PC-9 (cell line): ENCODE results near the gene ANO2. TPM values are rescaled to one million over a fixed set of nuclear protein-coding genes. Genes with fewer than 3 reads are reported as not detected.

Experiments
- BruUV-seq: library from RNA; stranded (reverse); fragments of 400-500 nt; replicated peaks from 2 replicates; lab custom pipeline; 2021; lab: Mats Ljungman, UMichigan
- CTCF ChIA-PET: fragments of 300-600 bp; sonication (Branson Sonifier 250); formaldehyde crosslinking; loops from one replicate; lab custom pipeline; 2022; ENCODE audit warnings: antibody characterized with exemption; lab: Charles Lee
- POLR2A ChIA-PET: fragments of 300-600 bp; sonication (Branson Sonifier 250); formaldehyde crosslinking; loops from one replicate; lab custom pipeline; 2022; ENCODE audit warnings: antibody characterized with exemption; ENCODE audit not compliant: unreplicated experiment; lab: Charles Lee
- DNase-seq, 2 experiments: peaks; one replicate each; pipeline versions ENCODE4 v3.0.0 to v3.0.0-alpha.2; 2015 to 2022; ENCODE audit warnings: mixed read lengths in 1 of 2
- H2AFZ ChIP-seq: fragments of 200-600 bp; sonication (generic); 2 replicates; pipeline ENCODE4 v1.8.1; 2017; ENCODE audit warnings: antibody characterized with exemption
- H3F3A ChIP-seq: fragments of 200-600 bp; sonication (generic); 2 replicates; pipeline ENCODE4 v1.8.1; 2017; ENCODE audit warnings: antibody characterized with exemption, mild to moderate bottlenecking, low read depth; ENCODE audit not compliant: insufficient read depth
- H3K27ac ChIP-seq: fragments of 200-600 bp; sonication (generic); 2 replicates; pipeline ENCODE4 v1.6.1; 2016; ENCODE audit warnings: mixed run types
- H3K27me3 ChIP-seq: fragments of 200-600 bp; sonication (generic); 2 replicates; pipeline ENCODE4 v1.6.1; 2016; ENCODE audit warnings: low read depth, mixed run types; ENCODE audit not compliant: insufficient read depth
- H3K36me3 ChIP-seq: fragments of 200-600 bp; sonication (generic); 2 replicates; pipeline ENCODE4 v1.6.1; 2016; ENCODE audit warnings: low read depth, mixed run types
- H3K4me1 ChIP-seq: fragments of 200-600 bp; sonication (generic); replicated peaks from 2 replicates; pipeline ENCODE4 v1.6.1; 2016; ENCODE audit warnings: mixed run types; ENCODE audit not compliant: insufficient read depth
- H3K4me2 ChIP-seq: fragments of 200-600 bp; sonication (generic); 2 replicates; pipeline ENCODE4 v1.6.1; 2017; ENCODE audit warnings: mixed run types
- H3K4me3 ChIP-seq: fragments of 200-600 bp; sonication (generic); 2 replicates; pipeline ENCODE4 v1.6.1; 2016; ENCODE audit warnings: mixed run types
- H3K79me2 ChIP-seq: fragments of 200-600 bp; sonication (generic); 2 replicates; pipeline ENCODE4 v1.6.1; 2017; ENCODE audit warnings: low read depth, mixed run types
- H3K9me2 ChIP-seq: fragments of 200-600 bp; sonication (generic); 2 replicates; pipeline ENCODE4 v1.8.1; 2017; ENCODE audit warnings: mild to moderate bottlenecking; ENCODE audit not compliant: insufficient read depth
- H3K9me3 ChIP-seq: fragments of 200-600 bp; sonication (generic); 2 replicates; pipeline ENCODE4 v1.8.1; 2016; ENCODE audit warnings: low read depth; ENCODE audit not compliant: insufficient read depth
- H4K20me1 ChIP-seq: fragments of 200-600 bp; sonication (generic); 2 replicates; pipeline ENCODE4 v1.8.1; 2017; ENCODE audit not compliant: insufficient read depth
- EZH2 ChIP-seq: fragments of 200-600 bp; sonication (generic); IDR thresholded peaks from 2 replicates; pipeline ENCODE4 v1.8.0; 2017; ENCODE audit warnings: antibody characterized with exemption, low read depth
- intact Hi-C: fragments of 100-400 bp; cut with micrococcal nuclease; formaldehyde crosslinking; loops from one replicate; pipeline ENCODE4 v1.10.0; 2022; ENCODE audit not compliant: unreplicated experiment
- total RNA-seq: library from RNA; stranded (reverse); gene quantifications from 2 replicates; pipeline ENCODE4 v1.2.3, GENCODE V29; 2021
- TF ChIP-seq, protein P1 (sequence below): fragments of 200-600 bp; sonication (generic); conservative IDR thresholded peaks from 2 replicates; pipeline ENCODE4 v1.6.1; 2017; ENCODE audit warnings: mixed run types, antibody characterized with exemption, mild to moderate bottlenecking, moderate library complexity

ANO2 gene
- total RNA-seq, 1 experiment from 2014 or later, result not detected

DNA sequence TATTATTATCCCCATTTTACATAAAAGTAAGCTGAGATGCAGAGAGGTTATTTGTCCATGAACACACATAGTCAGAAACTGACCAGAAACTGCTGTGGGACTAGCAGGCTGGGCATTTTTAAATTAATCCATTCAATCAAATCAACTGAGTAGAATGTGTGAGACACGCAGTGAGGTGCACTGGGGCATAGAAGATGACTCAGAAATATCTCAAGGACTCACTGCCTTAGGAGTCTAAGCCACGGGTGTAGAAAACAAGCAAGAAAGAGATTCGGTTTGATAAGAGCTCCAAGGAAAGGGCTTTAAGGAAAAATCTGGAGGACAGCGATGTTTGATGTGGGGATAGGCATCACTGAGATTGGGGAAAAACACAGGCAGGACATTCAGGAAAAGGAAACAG, 127.8 kb downstream of the ANO2 start:
- Histone ChIP-seq H3K9me2 (no peaks in the 10 kb centered on the region), H4K20me1 (no peaks in the 10 kb centered on the region), H3K4me2 (no peak overlapping the region), H3K27ac (no peak overlapping the region), H3K79me2 (no peaks in the 10 kb centered on the region), H3K36me3 (no peaks in the 10 kb centered on the region), H2AFZ (no peak overlapping the region), H3K4me3 (no peak overlapping the region), H3K9me3 (no peaks in the 10 kb centered on the region), H3K27me3 (peaks cover 39% of the 10 kb centered on the region), H3F3A (no peaks in the 10 kb centered on the region), H3K4me1 (no peaks in the 10 kb centered on the region)
- no peak for DNase-seq
- TF ChIP-seq EZH2, result no peak
- TF ChIP-seq, protein P1, sequence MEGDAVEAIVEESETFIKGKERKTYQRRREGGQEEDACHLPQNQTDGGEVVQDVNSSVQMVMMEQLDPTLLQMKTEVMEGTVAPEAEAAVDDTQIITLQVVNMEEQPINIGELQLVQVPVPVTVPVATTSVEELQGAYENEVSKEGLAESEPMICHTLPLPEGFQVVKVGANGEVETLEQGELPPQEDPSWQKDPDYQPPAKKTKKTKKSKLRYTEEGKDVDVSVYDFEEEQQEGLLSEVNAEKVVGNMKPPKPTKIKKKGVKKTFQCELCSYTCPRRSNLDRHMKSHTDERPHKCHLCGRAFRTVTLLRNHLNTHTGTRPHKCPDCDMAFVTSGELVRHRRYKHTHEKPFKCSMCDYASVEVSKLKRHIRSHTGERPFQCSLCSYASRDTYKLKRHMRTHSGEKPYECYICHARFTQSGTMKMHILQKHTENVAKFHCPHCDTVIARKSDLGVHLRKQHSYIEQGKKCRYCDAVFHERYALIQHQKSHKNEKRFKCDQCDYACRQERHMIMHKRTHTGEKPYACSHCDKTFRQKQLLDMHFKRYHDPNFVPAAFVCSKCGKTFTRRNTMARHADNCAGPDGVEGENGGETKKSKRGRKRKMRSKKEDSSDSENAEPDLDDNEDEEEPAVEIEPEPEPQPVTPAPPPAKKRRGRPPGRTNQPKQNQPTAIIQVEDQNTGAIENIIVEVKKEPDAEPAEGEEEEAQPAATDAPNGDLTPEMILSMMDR, result no peak
- ChIA-PET CTCF (no interaction called here), POLR2A (no interaction called here)
- intact Hi-C loops, result no loop called here
- no TSS peak for BruUV-seq

DNA sequence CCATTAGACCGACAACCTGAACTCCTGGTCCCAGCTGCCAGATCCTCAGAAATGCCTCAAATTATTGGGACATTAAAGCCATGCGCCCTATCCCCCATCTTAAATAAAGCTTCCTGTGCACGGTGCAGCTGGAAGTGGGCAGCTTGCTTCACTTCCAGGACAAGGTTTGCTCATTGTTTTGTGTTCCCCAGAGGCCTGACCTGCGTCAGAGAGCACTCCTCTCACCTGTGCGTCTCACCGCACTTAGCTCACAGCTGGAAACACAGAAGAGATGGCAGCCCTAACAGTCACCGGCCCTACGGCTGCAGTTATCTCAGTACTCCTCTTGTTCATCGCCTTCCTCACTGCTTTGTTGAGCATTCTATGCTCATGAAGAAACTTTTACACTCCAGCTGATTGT, 135.5 kb downstream of the ANO2 start:
- no peaks in the 10 kb centered on the region for H3K4me1 ChIP-seq
- no peak overlapping the region for H2AFZ ChIP-seq
- no peak overlapping the region for H3K4me2 ChIP-seq
- TF ChIP-seq, protein P1, result no peak
- TF ChIP-seq EZH2, result no peak
- H3K4me3 ChIP-seq, result no peak overlapping the region
- no peak for DNase-seq
- ChIA-PET CTCF (no interaction called here), POLR2A (no interaction called here)
- no peak overlapping the region for H3K27ac ChIP-seq
- H4K20me1 ChIP-seq, result no peaks in the 10 kb centered on the region
- H3F3A ChIP-seq, result no peaks in the 10 kb centered on the region
- H3K9me2 ChIP-seq, result no peaks in the 10 kb centered on the region
- no peaks in the 10 kb centered on the region for H3K79me2 ChIP-seq
- H3K9me3 ChIP-seq, result no peaks in the 10 kb centered on the region
- intact Hi-C loops, result no loop called here
- no peaks in the 10 kb centered on the region for H3K36me3 ChIP-seq
- BruUV-seq, result no TSS peak
- H3K27me3 ChIP-seq, result peaks cover 86% of the 10 kb centered on the region

DNA sequence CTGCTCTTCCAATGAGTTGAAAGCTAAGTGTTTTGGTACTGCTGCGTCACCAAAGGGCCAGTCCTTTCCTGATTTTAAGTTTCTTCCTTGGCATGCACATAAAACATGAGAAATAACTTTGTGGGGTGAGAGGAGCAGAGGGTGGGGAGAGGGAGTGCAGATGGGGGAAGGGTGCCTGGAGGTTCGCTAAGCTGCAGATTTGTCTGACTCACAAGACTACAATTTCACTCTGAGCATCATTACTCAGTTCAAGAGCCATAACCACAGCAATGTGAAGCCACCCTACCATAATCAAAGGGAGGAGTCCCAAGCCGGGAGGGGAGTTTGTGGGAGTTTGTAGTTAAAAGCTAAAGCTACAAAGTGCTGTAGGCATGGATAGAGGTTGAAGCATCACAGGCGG, 136.1 kb downstream of the ANO2 start:
- Histone ChIP-seq H3K9me2 (no peaks in the 10 kb centered on the region), H3F3A (no peaks in the 10 kb centered on the region), H4K20me1 (no peaks in the 10 kb centered on the region), H3K79me2 (no peaks in the 10 kb centered on the region), H2AFZ (no peak overlapping the region), H3K4me1 (no peaks in the 10 kb centered on the region), H3K27me3 (peaks cover 84% of the 10 kb centered on the region), H3K27ac (no peak overlapping the region), H3K4me2 (no peak overlapping the region), H3K4me3 (no peak overlapping the region), H3K36me3 (no peaks in the 10 kb centered on the region), H3K9me3 (no peaks in the 10 kb centered on the region)
- no TSS peak for BruUV-seq
- intact Hi-C loops, result no loop called here
- POLR2A ChIA-PET, result no interaction called here
- TF ChIP-seq EZH2, result no peak
- TF ChIP-seq, protein P1, result no peak
- DNase-seq, result no peak
- CTCF ChIA-PET, result no interaction called here
